PC-9 (cell line): Measurements from ENCODE around the gene SPARC. TPM values are rescaled to one million over a fixed set of nuclear protein-coding genes. Genes with fewer than 3 reads are reported as not detected.
"Not testable (repeated sequence)": the region's sequence is repeated elsewhere in the genome, so short reads cannot be mapped to it uniquely, and the experiment has no call there.

Experiments used
- BruUV-seq: library from RNA; stranded (reverse); fragments of 400-500 nt; replicated peaks from 2 replicates; lab custom pipeline; 2021; lab: Mats Ljungman, UMichigan
- CTCF ChIA-PET: fragments of 300-600 bp; sonication (Branson Sonifier 250); formaldehyde crosslinking; loops from one replicate; lab custom pipeline; 2022; ENCODE audit warnings: antibody characterized with exemption; lab: Charles Lee
- POLR2A ChIA-PET: fragments of 300-600 bp; sonication (Branson Sonifier 250); formaldehyde crosslinking; loops from one replicate; lab custom pipeline; 2022; ENCODE audit warnings: antibody characterized with exemption; ENCODE audit not compliant: unreplicated experiment; lab: Charles Lee
- DNase-seq, 2 experiments: peaks; one replicate each; pipeline versions ENCODE4 v3.0.0 to v3.0.0-alpha.2; 2015 to 2022; ENCODE audit warnings: mixed read lengths in 1 of 2
- H2AFZ ChIP-seq: fragments of 200-600 bp; sonication (generic); 2 replicates; pipeline ENCODE4 v1.8.1; 2017; ENCODE audit warnings: antibody characterized with exemption
- H3F3A ChIP-seq: fragments of 200-600 bp; sonication (generic); 2 replicates; pipeline ENCODE4 v1.8.1; 2017; ENCODE audit warnings: antibody characterized with exemption, mild to moderate bottlenecking, low read depth; ENCODE audit not compliant: insufficient read depth
- H3K27ac ChIP-seq: fragments of 200-600 bp; sonication (generic); 2 replicates; pipeline ENCODE4 v1.6.1; 2016; ENCODE audit warnings: mixed run types
- H3K27me3 ChIP-seq: fragments of 200-600 bp; sonication (generic); 2 replicates; pipeline ENCODE4 v1.6.1; 2016; ENCODE audit warnings: low read depth, mixed run types; ENCODE audit not compliant: insufficient read depth
- H3K36me3 ChIP-seq: fragments of 200-600 bp; sonication (generic); 2 replicates; pipeline ENCODE4 v1.6.1; 2016; ENCODE audit warnings: low read depth, mixed run types
- H3K4me1 ChIP-seq: fragments of 200-600 bp; sonication (generic); replicated peaks from 2 replicates; pipeline ENCODE4 v1.6.1; 2016; ENCODE audit warnings: mixed run types; ENCODE audit not compliant: insufficient read depth
- H3K4me2 ChIP-seq: fragments of 200-600 bp; sonication (generic); 2 replicates; pipeline ENCODE4 v1.6.1; 2017; ENCODE audit warnings: mixed run types
- H3K4me3 ChIP-seq: fragments of 200-600 bp; sonication (generic); 2 replicates; pipeline ENCODE4 v1.6.1; 2016; ENCODE audit warnings: mixed run types
- H3K79me2 ChIP-seq: fragments of 200-600 bp; sonication (generic); 2 replicates; pipeline ENCODE4 v1.6.1; 2017; ENCODE audit warnings: low read depth, mixed run types
- H3K9me2 ChIP-seq: fragments of 200-600 bp; sonication (generic); 2 replicates; pipeline ENCODE4 v1.8.1; 2017; ENCODE audit warnings: mild to moderate bottlenecking; ENCODE audit not compliant: insufficient read depth
- H3K9me3 ChIP-seq: fragments of 200-600 bp; sonication (generic); 2 replicates; pipeline ENCODE4 v1.8.1; 2016; ENCODE audit warnings: low read depth; ENCODE audit not compliant: insufficient read depth
- H4K20me1 ChIP-seq: fragments of 200-600 bp; sonication (generic); 2 replicates; pipeline ENCODE4 v1.8.1; 2017; ENCODE audit not compliant: insufficient read depth
- EZH2 ChIP-seq: fragments of 200-600 bp; sonication (generic); IDR thresholded peaks from 2 replicates; pipeline ENCODE4 v1.8.0; 2017; ENCODE audit warnings: antibody characterized with exemption, low read depth
- intact Hi-C: fragments of 100-400 bp; cut with micrococcal nuclease; formaldehyde crosslinking; loops from one replicate; pipeline ENCODE4 v1.10.0; 2022; ENCODE audit not compliant: unreplicated experiment
- total RNA-seq: library from RNA; stranded (reverse); gene quantifications from 2 replicates; pipeline ENCODE4 v1.2.3, GENCODE V29; 2021
- TF ChIP-seq, protein P1 (sequence below): fragments of 200-600 bp; sonication (generic); conservative IDR thresholded peaks from 2 replicates; pipeline ENCODE4 v1.6.1; 2017; ENCODE audit warnings: mixed run types, antibody characterized with exemption, mild to moderate bottlenecking, moderate library complexity

Gene SPARC
- total RNA-seq, 1 experiment from 2014 or later = 84.1 TPM

DNA sequence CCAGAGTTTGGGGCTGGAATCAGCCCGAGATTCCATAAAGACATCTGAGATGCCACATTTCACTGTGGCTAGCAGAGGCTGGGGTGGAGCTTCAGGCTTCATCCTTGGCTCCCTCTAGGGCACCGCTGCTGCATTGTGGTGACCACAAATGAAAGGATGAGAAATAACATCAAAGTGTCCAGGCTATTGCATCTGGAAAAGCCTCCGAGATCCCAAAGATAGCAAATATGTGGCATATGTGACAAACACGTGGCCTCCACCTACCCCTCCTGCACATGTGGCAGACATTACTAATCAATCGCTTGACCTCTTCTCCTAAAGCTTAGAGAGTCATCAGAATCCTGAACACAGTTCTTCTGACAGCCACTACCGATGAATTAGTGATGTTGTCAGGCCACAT, 4.5 kb downstream of the SPARC start:
- no peak overlapping the region for H3K27ac ChIP-seq
- no peaks in the 10 kb centered on the region for H3K79me2 ChIP-seq
- no peak overlapping the region for H3K4me2 ChIP-seq
- CTCF ChIA-PET = no interaction called here
- H3K9me2 ChIP-seq = no peaks in the 10 kb centered on the region
- H3K27me3 ChIP-seq = 0 out of 2 replicates have a peak, but pooled peaks cover 1% of the 10 kb centered on the region
- intact Hi-C loops = no loop called here
- no peaks in the 10 kb centered on the region for H3K9me3 ChIP-seq
- peaks cover 6% of the 10 kb centered on the region; the same call in 1 of the 2 replicates for H3F3A ChIP-seq
- no peaks in the 10 kb centered on the region for H3K36me3 ChIP-seq
- no peak overlapping the region for H2AFZ ChIP-seq
- BruUV-seq = no TSS peak
- H3K4me3 ChIP-seq = no peak overlapping the region
- no peak for TF ChIP-seq EZH2
- TF ChIP-seq, protein P1, sequence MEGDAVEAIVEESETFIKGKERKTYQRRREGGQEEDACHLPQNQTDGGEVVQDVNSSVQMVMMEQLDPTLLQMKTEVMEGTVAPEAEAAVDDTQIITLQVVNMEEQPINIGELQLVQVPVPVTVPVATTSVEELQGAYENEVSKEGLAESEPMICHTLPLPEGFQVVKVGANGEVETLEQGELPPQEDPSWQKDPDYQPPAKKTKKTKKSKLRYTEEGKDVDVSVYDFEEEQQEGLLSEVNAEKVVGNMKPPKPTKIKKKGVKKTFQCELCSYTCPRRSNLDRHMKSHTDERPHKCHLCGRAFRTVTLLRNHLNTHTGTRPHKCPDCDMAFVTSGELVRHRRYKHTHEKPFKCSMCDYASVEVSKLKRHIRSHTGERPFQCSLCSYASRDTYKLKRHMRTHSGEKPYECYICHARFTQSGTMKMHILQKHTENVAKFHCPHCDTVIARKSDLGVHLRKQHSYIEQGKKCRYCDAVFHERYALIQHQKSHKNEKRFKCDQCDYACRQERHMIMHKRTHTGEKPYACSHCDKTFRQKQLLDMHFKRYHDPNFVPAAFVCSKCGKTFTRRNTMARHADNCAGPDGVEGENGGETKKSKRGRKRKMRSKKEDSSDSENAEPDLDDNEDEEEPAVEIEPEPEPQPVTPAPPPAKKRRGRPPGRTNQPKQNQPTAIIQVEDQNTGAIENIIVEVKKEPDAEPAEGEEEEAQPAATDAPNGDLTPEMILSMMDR = no peak
- POLR2A ChIA-PET = interaction anchor here (0.6 kb wide), 1 partner anchor 89 kb away, joined by 3 read pairs; no protein-coding TSS in a partner anchor
- H4K20me1 ChIP-seq = no peaks in the 10 kb centered on the region
- peaks cover 29% of the 10 kb centered on the region for H3K4me1 ChIP-seq
- DNase-seq = no peak

- no peaks in the 10 kb centered on the region for H3K36me3 ChIP-seq
- ChIA-PET POLR2A (interaction anchor here (0.5 kb wide), 1 partner anchor 174 kb away, joined by 3 read pairs; no protein-coding TSS in a partner anchor), CTCF (no interaction called here)
- H3K4me2 ChIP-seq = no peak overlapping the region
- H3F3A ChIP-seq = peaks cover 6% of the 10 kb centered on the region; the same call in 1 of the 2 replicates
- H3K9me3 ChIP-seq = no peaks in the 10 kb centered on the region
- no peaks in the 10 kb centered on the region for H3K9me2 ChIP-seq
- H2AFZ ChIP-seq = no peak overlapping the region
- H3K4me3 ChIP-seq = no peak overlapping the region
- 0 out of 2 replicates have a peak, but pooled peaks cover 5% of the 10 kb centered on the region for H3K27me3 ChIP-seq
- H3K4me1 ChIP-seq = peaks cover 25% of the 10 kb centered on the region
- no peak for DNase-seq
- BruUV-seq = no TSS peak
- no peaks in the 10 kb centered on the region for H4K20me1 ChIP-seq
- H3K27ac ChIP-seq = no peak overlapping the region
- intact Hi-C loops = no loop called here
- H3K79me2 ChIP-seq = no peaks in the 10 kb centered on the region
- TF ChIP-seq, protein P1 = no peak
- TF ChIP-seq EZH2 = no peak
Measured at GRCh38 chr5:151680944-151681427, 5.7 kb downstream of the SPARC start.

DNA sequence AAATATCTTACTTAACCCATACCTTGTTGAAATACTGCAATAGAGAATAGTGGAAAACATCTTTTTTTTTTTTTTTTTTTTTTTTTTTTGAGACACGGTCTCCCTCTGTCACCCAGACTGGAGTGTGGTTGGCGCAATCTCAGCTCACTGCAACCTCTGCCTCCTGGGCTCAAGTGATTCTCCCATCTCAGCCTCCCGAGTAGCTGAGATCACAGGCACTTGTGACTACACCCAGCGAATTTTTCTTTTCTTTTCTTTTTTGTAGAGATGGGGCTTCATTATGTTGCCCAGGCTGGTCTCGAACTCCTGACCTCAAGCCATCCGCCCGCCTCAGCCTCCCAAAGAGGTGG, 6.6 kb downstream of the SPARC start:
- H3K4me3 ChIP-seq, POLR2A ChIA-PET, DNase-seq, BruUV-seq, intact Hi-C loops, H3K9me3 ChIP-seq, H3K36me3 ChIP-seq, H4K20me1 ChIP-seq, H3K27me3 ChIP-seq, H3K9me2 ChIP-seq, H3K79me2 ChIP-seq, H3K4me2 ChIP-seq, H3K27ac ChIP-seq, H3F3A ChIP-seq, H2AFZ ChIP-seq: not testable (repeated sequence)
- H3K4me1 ChIP-seq = peaks cover 16% of the 10 kb centered on the region
- CTCF ChIA-PET = interaction anchor here (0.6 to 0.7 kb wide), 2 partner anchors 8 to 96 kb away, joined by 3 to 21 read pairs; no protein-coding TSS in a partner anchor
